ENCODE data around the gene FUOM. TPM values are rescaled to one million over a fixed set of nuclear protein-coding genes. Genes with fewer than 3 reads are reported as not detected.
A peak's percentile ranks its signal among the peaks of the same experiment; 100 is the strongest.

The FUOM gene
- total RNA-seq, 1 experiment from 2014 or later, result 41.8 TPM

DNA sequence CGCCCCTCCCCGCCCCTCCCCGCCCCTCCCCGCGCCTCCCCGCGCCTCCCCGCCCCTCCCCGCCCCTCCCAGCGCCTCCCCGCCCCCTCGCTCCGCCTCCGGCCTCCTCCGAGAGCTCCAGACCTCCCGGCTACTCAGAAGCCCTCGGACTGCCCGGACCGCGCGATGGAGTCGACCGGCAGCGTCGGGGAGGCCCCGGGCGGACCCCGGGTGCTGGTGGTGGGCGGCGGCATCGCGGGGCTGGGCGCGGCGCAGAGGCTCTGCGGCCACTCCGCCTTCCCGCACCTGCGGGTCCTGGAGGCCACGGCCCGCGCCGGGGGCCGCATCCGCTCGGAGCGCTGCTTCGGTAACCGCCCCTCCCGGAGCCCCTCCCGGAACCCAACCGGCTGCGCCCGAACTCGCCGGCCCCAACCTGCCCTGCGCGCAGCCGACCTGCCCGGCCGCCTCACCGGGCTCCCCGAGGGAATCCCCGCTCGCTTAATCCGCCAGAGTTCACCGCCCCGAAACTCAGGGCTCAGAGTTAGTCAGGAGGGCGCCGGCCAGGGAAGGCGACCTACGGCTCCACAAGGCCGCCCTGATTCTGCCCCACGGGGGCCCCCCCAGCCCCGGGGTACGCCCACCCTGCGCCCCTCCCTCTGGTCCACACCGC lies 21.5 kb upstream of the FUOM start, which contains the start of gene PAOX:
TSS of gene PAOX (plus strand) at position 111 of the 649 bp plus-strand sequence. CDS start at position 166, 55 bp downstream.
- no peak within 1 kb of the TSS for H3K23ac ChIP-seq (ENCODE audit: insufficient read length, low read depth, low read length)
- no peak within 1 kb of the TSS for H2BK120ac ChIP-seq (ENCODE audit: low read depth, low read length, poor library complexity, severe bottlenecking)
- no CpG with 5 or more reads among the region's 78 CpGs for WGBS (ENCODE audit: extremely low coverage, insufficient read length, low lambda C conversion rate)
- peaks cover 0 to 3% of the 10 kb centered on the region in 2 experiments; a peak in 2 of 5 replicates for H3K9me3 Mint-ChIP-seq
- H3K14ac ChIP-seq (ENCODE audit: insufficient read depth, low read length), result no peak within 1 kb of the TSS
- no peak within 1 kb of the TSS for H4K91ac ChIP-seq (ENCODE audit: insufficient read length, low read depth, low read length)
- H2AFZ ChIP-seq (ENCODE audit: low read length), result no peak within 1 kb of the TSS
- H3K36me3 Mint-ChIP-seq (ENCODE audit: insufficient read depth in 1 of 3, low read depth in 3 of 3), result peaks cover 0 to 5% (median 1%) of the 10 kb centered on the region in 3 experiments; a peak in 1 of 7 replicates
- H3K9ac ChIP-seq (ENCODE audit: extremely low read depth, insufficient read length, low read length), result no peak within 1 kb of the TSS
- no peaks in the 10 kb centered on the region for H3K9me3 ChIP-seq (ENCODE audit: control insufficient read depth, low read depth, low read length)
- H2BK20ac ChIP-seq (ENCODE audit: low read depth, low read length, poor library complexity, severe bottlenecking), result no peak within 1 kb of the TSS
- H3K23me2 ChIP-seq (ENCODE audit: insufficient read length, low read depth, low read length, poor library complexity, severe bottlenecking), result peaks cover 8% of the 10 kb centered on the region
- H2AK5ac ChIP-seq (ENCODE audit: insufficient read length, low read length), result no peak within 1 kb of the TSS
- no peak within 1 kb of the TSS for H4K8ac ChIP-seq (replicated peaks; ENCODE audit: insufficient read length, low read depth, low read length)
- no peak within 1 kb of the TSS for H3K56ac ChIP-seq (ENCODE audit: insufficient read length, low read depth, low read length)
- TF ChIP-seq, protein P1, sequence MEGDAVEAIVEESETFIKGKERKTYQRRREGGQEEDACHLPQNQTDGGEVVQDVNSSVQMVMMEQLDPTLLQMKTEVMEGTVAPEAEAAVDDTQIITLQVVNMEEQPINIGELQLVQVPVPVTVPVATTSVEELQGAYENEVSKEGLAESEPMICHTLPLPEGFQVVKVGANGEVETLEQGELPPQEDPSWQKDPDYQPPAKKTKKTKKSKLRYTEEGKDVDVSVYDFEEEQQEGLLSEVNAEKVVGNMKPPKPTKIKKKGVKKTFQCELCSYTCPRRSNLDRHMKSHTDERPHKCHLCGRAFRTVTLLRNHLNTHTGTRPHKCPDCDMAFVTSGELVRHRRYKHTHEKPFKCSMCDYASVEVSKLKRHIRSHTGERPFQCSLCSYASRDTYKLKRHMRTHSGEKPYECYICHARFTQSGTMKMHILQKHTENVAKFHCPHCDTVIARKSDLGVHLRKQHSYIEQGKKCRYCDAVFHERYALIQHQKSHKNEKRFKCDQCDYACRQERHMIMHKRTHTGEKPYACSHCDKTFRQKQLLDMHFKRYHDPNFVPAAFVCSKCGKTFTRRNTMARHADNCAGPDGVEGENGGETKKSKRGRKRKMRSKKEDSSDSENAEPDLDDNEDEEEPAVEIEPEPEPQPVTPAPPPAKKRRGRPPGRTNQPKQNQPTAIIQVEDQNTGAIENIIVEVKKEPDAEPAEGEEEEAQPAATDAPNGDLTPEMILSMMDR (conservative IDR thresholded peaks at IDR 0.05), result no peak
- H3K27me3 ChIP-seq (ENCODE audit: insufficient read depth, low read length), result peaks cover 18% of the 10 kb centered on the region
- no peaks in the 10 kb centered on the region for H3K4me1 ChIP-seq (ENCODE audit: insufficient read depth, low read length)
- H2BK12ac ChIP-seq (ENCODE audit: insufficient read length, low read depth, low read length), result no peak within 1 kb of the TSS
- peaks cover 52% of the 10 kb centered on the region for H3K27me3 Mint-ChIP-seq (ENCODE audit: low read depth)
- no peak within 1 kb of the TSS for H2BK5ac ChIP-seq (ENCODE audit: insufficient read length, low read length)
- H4K20me1 ChIP-seq (ENCODE audit: control insufficient read depth, insufficient read depth, insufficient read length), result no peaks in the 10 kb centered on the region
- no peaks in the 10 kb centered on the region for H3K4me1 Mint-ChIP-seq
- H3K79me2 ChIP-seq (ENCODE audit: insufficient read depth, low read length), result no peaks in the 10 kb centered on the region
- peak within 1 kb of the TSS; percentile 66 to 85 for H3K4me3 Mint-ChIP-seq
- H2BK15ac ChIP-seq (ENCODE audit: low read depth, low read length), result no peak within 1 kb of the TSS
- H3K27ac ChIP-seq (ENCODE audit: insufficient read length, low read depth, low read length), result no peak within 1 kb of the TSS
- H4K5ac ChIP-seq (ENCODE audit: insufficient read length, low read depth, low read length), result no peak within 1 kb of the TSS
- H3K4ac ChIP-seq (ENCODE audit: low read depth, low read length), result no peak within 1 kb of the TSS
- DNase-seq, result peak; percentile 62
- H3K18ac ChIP-seq (ENCODE audit: insufficient read length, low read depth, low read length), result no peak within 1 kb of the TSS
- H3K4me2 ChIP-seq (ENCODE audit: insufficient read depth, insufficient read length, low read length), result peak within 1 kb of the TSS; percentile 62
- no peaks in the 10 kb centered on the region for H3K79me1 ChIP-seq (ENCODE audit: insufficient read depth, low read depth, low read length, poor library complexity, severe bottlenecking)
- no peak within 1 kb of the TSS for H3K27ac Mint-ChIP-seq
- no peak within 1 kb of the TSS for H3T11ph ChIP-seq (ENCODE audit: low read length)
